Ovary (tissue), 9 donors: ENCODE measurements around the gene IGFBP1. TPM values are rescaled to one million over a fixed set of nuclear protein-coding genes. Genes with fewer than 3 reads are reported as not detected.

ENCODE experiments used
- DNase-seq, 5 donors: peaks; one replicate each; pipeline ENCODE4 v3.0.0-alpha.2; 2019 to 2020
- H3K27ac ChIP-seq, 2 donors: fragments of 200-600 bp; one replicate each; pipeline versions ENCODE4 v1.5.1 to v1.8.0; 2019 to 2022
- H3K27me3 ChIP-seq: fragments of 200-600 bp; one replicate; pipeline ENCODE4 v1.8.0; 2022
- H3K36me3 ChIP-seq: fragments of 200-600 bp; sonication (generic); one replicate; pipeline ENCODE4 v1.5.1; 2019
- H3K4me1 ChIP-seq: one replicate; pipeline ENCODE4 v1.8.1; 2013; ENCODE audit warnings: mild to moderate bottlenecking, moderate library complexity; ENCODE audit not compliant: insufficient read depth
- H3K4me3 ChIP-seq: fragments of 200-600 bp; sonication (generic); one replicate; pipeline ENCODE4 v1.5.1; 2017
- H3K9me3 ChIP-seq, 2 donors: fragments of 200-600 bp in 1 of 2; sonication (generic) in 1 of 2; one replicate each; pipeline versions ENCODE4 v1.5.1 to v1.8.1; 2013 to 2019; ENCODE audit warnings: mild to moderate bottlenecking in 1 of 2, moderate library complexity in 1 of 2
- CTCF ChIP-seq, 3 donors: fragments of 450-650 bp in 2 of 3; fragments of 200-600 bp in 1 of 3; IDR thresholded peaks; one replicate each; pipeline versions ENCODE4 v1.5.1 to v1.8.0; 2016 to 2022; ENCODE audit warnings: antibody characterized with exemption in 3 of 3, mild to moderate bottlenecking in 1 of 3
- EP300 ChIP-seq: sonication (generic); formaldehyde crosslinking; IDR thresholded peaks from one replicate; pipeline ENCODE4 v1.6.1; 2017; ENCODE audit warnings: antibody characterized with exemption
- POLR2A ChIP-seq: fragments of 450-650 bp; IDR thresholded peaks from one replicate; pipeline ENCODE4 v1.6.1; 2017; ENCODE audit warnings: antibody characterized with exemption, mild to moderate bottlenecking, moderate library complexity
- WGBS, 3 donors: extraction: QIAGEN DNeasy Blood & Tissue Kit in 1 of 3; methylation state at CpG; one replicate each; pipeline versions ENCODE4 v1.1.5 to v1.1.7; 2013 to 2017; 5-methylcytosine and 5-hydroxymethylcytosine counted together
- intact Hi-C, 4 donors: fragments of 100-400 bp; cut with DNase I; formaldehyde crosslinking; loops; one replicate each; pipeline versions ENCODE4 v1.11.0 to v1.15.1; 2022 to 2023
- polyA plus RNA-seq, 2 donors: library from polyadenylated mRNA; stranded (reverse); fragments of 200-250 nt in 1 of 2; fragments of 350-450 nt in 1 of 2; fragmentation: Illumina TruSeq in 1 of 2; extraction: RNeasy Lipid Tissue Mini Kit (QIAGEN cat#74804) in 1 of 2; gene quantifications; one replicate each; pipeline ENCODE4 v1.2.3, GENCODE V29; 2013 to 2014
- total RNA-seq, 7 donors: library from RNA; depleted of rRNA in 2 of 7; stranded (reverse); fragments of >200 nt in 2 of 7; fragmentation: NEBNext Ultra II Directional in 3 of 7; extraction: Animal tissue kit (Norgen Biotek cat#: 25700) in 3 of 7; gene quantifications; one replicate each; pipeline versions ENCODE4 v1.1.0 to v1.2.4, GENCODE V29; 2016 to 2023
- donor health status: DM: no; HTN: no; CAD: no; lungs with moderate emphysema.
- donor health status: DM: no; HTN: no; CAD: no.
- donor health status: Bipolar disorder and iron deficiency.
- donor health status: DM: yes; HTN: yes; CAD: no.
- donor health status: DM: no; HTN: no; CAD: no.
- donor health status: DM: yes; HTN: yes; CAD: no.

IGFBP1 gene
- total and polyA plus RNA-seq, 9 donors = 1.1 to 197 (median 3.7) TPM; not detected in 1

GRCh38 chr7:45917658-45918057, 29.4 kb downstream of the IGFBP1 start:
- H3K4me1 ChIP-seq = peaks cover 4% of the 10 kb centered on the region
- intact Hi-C loops = loop anchor here (2.0 to 10.0 kb wide), 4 partner anchors 1171 to 1340 kb away; no protein-coding TSS in a partner anchor
- no peak for TF ChIP-seq POLR2A
- peak; percentile 80 to 87 (median 85) for TF ChIP-seq CTCF (IDR thresholded peaks at IDR 0.05)
- no peaks in the 10 kb centered on the region for H3K27me3 ChIP-seq
- H3K4me3 ChIP-seq = peak overlapping the region; percentile 78
- H3K9me3 ChIP-seq = no peaks in the 10 kb centered on the region
- peak; percentile 77 to 88 (median 87) for DNase-seq
- 7 to 8% (median 7%) methylated on average over 15 of the region's 15 CpGs for WGBS, 3 donors
- no peak overlapping the region for H3K27ac ChIP-seq
- no peaks in the 10 kb centered on the region for H3K36me3 ChIP-seq

- H3K27ac ChIP-seq = no peak overlapping the region
- peak overlapping the region; percentile 78 for H3K4me3 ChIP-seq
- DNase-seq = no peak
- H3K4me1 ChIP-seq = peaks cover 4% of the 10 kb centered on the region
- H3K9me3 ChIP-seq = no peaks in the 10 kb centered on the region
- H3K27me3 ChIP-seq = no peaks in the 10 kb centered on the region
- 73 to 80% (median 76%) methylated on average over 2 of the region's 2 CpGs for WGBS, 3 donors
- TF ChIP-seq CTCF (IDR thresholded peaks at IDR 0.05) (no peak), EP300 (no peak), POLR2A (no peak)
- H3K36me3 ChIP-seq = no peaks in the 10 kb centered on the region
- intact Hi-C loops = loop anchor here in 3 of 4 donors (2.0 to 10.0 kb wide), 3 partner anchors 1170 to 1339 kb away; no protein-coding TSS in a partner anchor
These were observed 30.3 kb downstream of the IGFBP1 start for GRCh38 chr7:45918556-45918955.

- TF ChIP-seq POLR2A (no peak), EP300 (no peak), CTCF (IDR thresholded peaks at IDR 0.05) (no peak)
- no peak overlapping the region for H3K27ac ChIP-seq
- H3K4me1 ChIP-seq = peaks cover 4% of the 10 kb centered on the region
- intact Hi-C loops = loop anchor here in 3 of 4 donors (2.0 to 10.0 kb wide), 3 partner anchors 1169 to 1338 kb away; no protein-coding TSS in a partner anchor
- H3K4me3 ChIP-seq = peak overlapping the region; percentile 78
- no peaks in the 10 kb centered on the region for H3K27me3 ChIP-seq
- no peaks in the 10 kb centered on the region for H3K9me3 ChIP-seq
- no peaks in the 10 kb centered on the region for H3K36me3 ChIP-seq
- DNase-seq = no peak
- WGBS, 3 donors = 11 to 21% (median 18%) methylated on average over 9 of the region's 9 CpGs
These were observed 31.0 kb downstream of the IGFBP1 start for GRCh38 chr7:45919231-45919784.

GRCh38 chr7:45919993-45920459, 31.7 kb downstream of the IGFBP1 start:
- TF ChIP-seq EP300 (no peak), CTCF (IDR thresholded peaks at IDR 0.05) (no peak), POLR2A (no peak)
- Histone ChIP-seq H3K27ac (no peak overlapping the region), H3K4me1 (peaks cover 4% of the 10 kb centered on the region), H3K36me3 (no peaks in the 10 kb centered on the region), H3K9me3 (no peaks in the 10 kb centered on the region), H3K4me3 (peak overlapping the region; percentile 78), H3K27me3 (no peaks in the 10 kb centered on the region)
- intact Hi-C loops = loop anchor here (2.0 to 10.0 kb wide), 8 partner anchors 425 to 1337 kb away; no protein-coding TSS in a partner anchor
- 2 to 4% (median 4%) methylated on average over 19 of the region's 19 CpGs for whole genome bisulfite sequencing, 3 donors
- no peak for DNase-seq
